Caco-2 (cell line): ENCODE data around the gene NR2E3. TPM values are rescaled to one million over a fixed set of nuclear protein-coding genes. Genes with fewer than 3 reads are reported as not detected.
A peak's percentile ranks its signal among the peaks of the same experiment; 100 is the strongest.

ENCODE experiments used
- BruUV-seq: library from RNA; stranded (reverse); fragments of 400-500 nt; replicated peaks from 2 replicates; lab custom pipeline; 2021; lab: Mats Ljungman, UMichigan
- CTCF ChIA-PET: fragments of 300-600 bp; sonication (Branson Sonifier 250); formaldehyde crosslinking; loops from one replicate; lab custom pipeline; 2022; ENCODE audit warnings: antibody characterized with exemption; lab: Charles Lee
- POLR2A ChIA-PET: fragments of 300-600 bp; sonication (Branson Sonifier 250); formaldehyde crosslinking; loops from one replicate; lab custom pipeline; 2022; ENCODE audit warnings: antibody characterized with exemption; lab: Charles Lee
- DNase-seq, 2 experiments: peaks; one replicate each; pipeline versions ENCODE4 v3.0.0 to v3.0.0-alpha.2; 2020 to 2022
- H3K27me3 ChIP-seq: replicated peaks from 2 replicates; pipeline ENCODE4 v1.6.0; 2011; ENCODE audit warnings: low read length; ENCODE audit not compliant: control insufficient read depth, insufficient read depth
- H3K36me3 ChIP-seq: 2 replicates; pipeline ENCODE4 v1.5.1; 2011; ENCODE audit warnings: low read length; ENCODE audit not compliant: control insufficient read depth, insufficient read depth
- H3K4me1 ChIP-seq: fragments of 250-450 bp; sonication (Bioruptor Pico); 2 replicates; pipeline ENCODE4 v1.5.1; 2020; ENCODE audit warnings: mild to moderate bottlenecking
- H3K4me3 ChIP-seq: 2 replicates; pipeline ENCODE4 v1.5.1; 2011; ENCODE audit warnings: low read depth, mild to moderate bottlenecking, control low read depth, low read length
- H3K9me3 ChIP-seq: fragments of 250-450 bp; sonication (Bioruptor Pico); 2 replicates; pipeline ENCODE4 v1.5.1; 2020; ENCODE audit warnings: mild to moderate bottlenecking, moderate library complexity
- H3K27ac Mint-ChIP-seq: one replicate; pipeline ENCODE4 v1.8.0; 2022; ENCODE audit warnings: mixed read lengths; ENCODE audit not compliant: unreplicated experiment
- H3K27me3 Mint-ChIP-seq: one replicate; pipeline ENCODE4 v1.8.0; 2022; ENCODE audit warnings: mixed read lengths; ENCODE audit not compliant: insufficient read depth, unreplicated experiment
- H3K36me3 Mint-ChIP-seq: one replicate; pipeline ENCODE4 v1.8.0; 2022; ENCODE audit warnings: mild to moderate bottlenecking, mixed read lengths; ENCODE audit not compliant: insufficient read depth, unreplicated experiment
- H3K4me1 Mint-ChIP-seq: one replicate; pipeline ENCODE4 v1.8.0; 2022; ENCODE audit warnings: low read depth, mixed read lengths; ENCODE audit not compliant: unreplicated experiment
- H3K4me3 Mint-ChIP-seq: one replicate; pipeline ENCODE4 v1.8.0; 2022; ENCODE audit warnings: mild to moderate bottlenecking, moderate library complexity, mixed read lengths; ENCODE audit not compliant: unreplicated experiment
- H3K9me3 Mint-ChIP-seq: one replicate; pipeline ENCODE4 v1.8.0; 2022; ENCODE audit warnings: mixed read lengths; ENCODE audit not compliant: unreplicated experiment
- intact Hi-C: fragments of 100-400 bp; cut with micrococcal nuclease; formaldehyde crosslinking; loops from one replicate; pipeline ENCODE4 v1.10.0; 2022; ENCODE audit not compliant: unreplicated experiment
- total RNA-seq: library from RNA; stranded (reverse); gene quantifications from 2 replicates; pipeline ENCODE4 v1.2.3, GENCODE V29; 2022
- TF ChIP-seq, protein P1 (sequence below), 2 experiments: fragments of 200-600 bp in 1 of 2; IDR thresholded peaks; 1 replicate in 1 of 2; 2 replicates in 1 of 2; pipeline versions ENCODE4 v1.5.1 to v1.8.0; 2011 to 2022; ENCODE audit warnings: antibody characterized with exemption in 1 of 2, control low read depth in 1 of 2, inconsistent platforms in 1 of 2, low read depth in 1 of 2, low read length in 1 of 2, mild to moderate bottlenecking in 1 of 2, moderate library complexity in 1 of 2; ENCODE audit not compliant: insufficient read depth in 1 of 2, severe bottlenecking in 1 of 2, unreplicated experiment in 1 of 2

The NR2E3 gene
- total RNA-seq, 1 experiment from 2014 or later = not detected

GRCh38 chr15:71782422-71783165 lies 27.8 kb upstream of the NR2E3 start:
- no peaks in the 10 kb centered on the region for H3K36me3 Mint-ChIP-seq
- ChIA-PET POLR2A (no interaction called here), CTCF (no interaction called here)
- H3K9me3 Mint-ChIP-seq = no peaks in the 10 kb centered on the region
- H3K36me3 ChIP-seq = no peaks in the 10 kb centered on the region
- no peak overlapping the region for H3K27ac Mint-ChIP-seq
- H3K4me1 Mint-ChIP-seq = peaks cover 7% of the 10 kb centered on the region
- no peak for DNase-seq
- no peaks in the 10 kb centered on the region for H3K27me3 ChIP-seq
- H3K27me3 Mint-ChIP-seq = no peaks in the 10 kb centered on the region
- no peak overlapping the region for H3K4me3 Mint-ChIP-seq
- no peaks in the 10 kb centered on the region for H3K4me1 ChIP-seq
- H3K9me3 ChIP-seq = no peaks in the 10 kb centered on the region
- intact Hi-C loops = loop anchor here (5.0 kb wide), 1 partner anchor 35 kb away; no protein-coding TSS in a partner anchor
- BruUV-seq = no TSS peak
- no peak overlapping the region for H3K4me3 ChIP-seq
- TF ChIP-seq, protein P1, sequence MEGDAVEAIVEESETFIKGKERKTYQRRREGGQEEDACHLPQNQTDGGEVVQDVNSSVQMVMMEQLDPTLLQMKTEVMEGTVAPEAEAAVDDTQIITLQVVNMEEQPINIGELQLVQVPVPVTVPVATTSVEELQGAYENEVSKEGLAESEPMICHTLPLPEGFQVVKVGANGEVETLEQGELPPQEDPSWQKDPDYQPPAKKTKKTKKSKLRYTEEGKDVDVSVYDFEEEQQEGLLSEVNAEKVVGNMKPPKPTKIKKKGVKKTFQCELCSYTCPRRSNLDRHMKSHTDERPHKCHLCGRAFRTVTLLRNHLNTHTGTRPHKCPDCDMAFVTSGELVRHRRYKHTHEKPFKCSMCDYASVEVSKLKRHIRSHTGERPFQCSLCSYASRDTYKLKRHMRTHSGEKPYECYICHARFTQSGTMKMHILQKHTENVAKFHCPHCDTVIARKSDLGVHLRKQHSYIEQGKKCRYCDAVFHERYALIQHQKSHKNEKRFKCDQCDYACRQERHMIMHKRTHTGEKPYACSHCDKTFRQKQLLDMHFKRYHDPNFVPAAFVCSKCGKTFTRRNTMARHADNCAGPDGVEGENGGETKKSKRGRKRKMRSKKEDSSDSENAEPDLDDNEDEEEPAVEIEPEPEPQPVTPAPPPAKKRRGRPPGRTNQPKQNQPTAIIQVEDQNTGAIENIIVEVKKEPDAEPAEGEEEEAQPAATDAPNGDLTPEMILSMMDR (IDR thresholded peaks at IDR 0.05; ENCODE audit: insufficient read depth in 1 of 2, low read depth in 1 of 2, low read length in 1 of 2, severe bottlenecking in 1 of 2, unreplicated experiment in 1 of 2) = no peak

DNA sequence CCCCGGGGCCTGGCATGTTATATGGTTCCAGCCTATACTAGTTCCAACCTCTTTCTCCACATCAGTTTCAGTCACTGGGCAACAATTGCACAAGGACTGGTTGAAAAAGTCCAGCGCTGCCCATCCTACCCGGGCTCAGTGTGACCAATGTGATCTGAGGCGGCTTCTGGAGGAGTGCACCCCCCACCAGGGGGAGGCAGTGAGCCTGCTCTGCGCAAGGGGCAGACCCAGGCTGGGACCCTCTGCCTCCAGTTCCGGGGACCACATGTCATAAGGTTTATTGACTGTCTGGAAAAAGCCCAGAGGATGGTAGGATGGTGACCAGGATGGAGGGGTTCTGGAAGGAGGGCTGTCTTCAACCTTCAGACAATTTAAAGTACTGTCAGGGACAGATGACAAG lies 25.6 kb upstream of the NR2E3 start:
- Mint-ChIP-seq H3K36me3 (no peaks in the 10 kb centered on the region), H3K27me3 (no peaks in the 10 kb centered on the region), H3K4me1 (peaks cover 3% of the 10 kb centered on the region), H3K27ac (no peak overlapping the region), H3K9me3 (no peaks in the 10 kb centered on the region), H3K4me3 (no peak overlapping the region)
- intact Hi-C loops = loop anchor here (5.0 kb wide), 1 partner anchor 37 kb away; no protein-coding TSS in a partner anchor
- BruUV-seq = no TSS peak
- ChIA-PET POLR2A (no interaction called here), CTCF (interaction anchor here (1.0 kb wide), 1 partner anchor 41 kb away, joined by 3 read pairs; no protein-coding TSS in a partner anchor)
- Histone ChIP-seq H3K9me3 (no peaks in the 10 kb centered on the region), H3K4me1 (peaks cover 11% of the 10 kb centered on the region), H3K36me3 (no peaks in the 10 kb centered on the region), H3K4me3 (no peak overlapping the region), H3K27me3 (no peaks in the 10 kb centered on the region)
- DNase-seq = peak in 1 of 2 experiments; percentile 46
- TF ChIP-seq, protein P1 (IDR thresholded peaks at IDR 0.05; ENCODE audit: insufficient read depth in 1 of 2, low read depth in 1 of 2, low read length in 1 of 2, severe bottlenecking in 1 of 2, unreplicated experiment in 1 of 2) = peak; percentile 40 to 56

- no peaks in the 10 kb centered on the region for H3K27me3 Mint-ChIP-seq
These were observed 24.4 kb upstream of the NR2E3 start for GRCh38 chr15:71785996-71786395.

More at GRCh38 chr15:71785996-71786395, 24.4 kb upstream of the NR2E3 start:
- ChIA-PET CTCF (interaction anchor here (0.5 kb wide), 1 partner anchor 874 kb away, joined by 3 read pairs; no protein-coding TSS in a partner anchor), POLR2A (no interaction called here)
- Mint-ChIP-seq H3K9me3 (no peaks in the 10 kb centered on the region), H3K36me3 (no peaks in the 10 kb centered on the region), H3K4me1 (peaks cover 16% of the 10 kb centered on the region), H3K4me3 (no peak overlapping the region), H3K27ac (no peak overlapping the region)
- H3K36me3 ChIP-seq = no peaks in the 10 kb centered on the region; the same call in 1 of the 2 replicates
- no peak for DNase-seq
- no peak overlapping the region for H3K4me3 ChIP-seq
- H3K9me3 ChIP-seq = no peaks in the 10 kb centered on the region
- intact Hi-C loops = no loop called here
- H3K27me3 ChIP-seq = no peaks in the 10 kb centered on the region
- TF ChIP-seq, protein P1 (IDR thresholded peaks at IDR 0.05; ENCODE audit: insufficient read depth in 1 of 2, low read depth in 1 of 2, low read length in 1 of 2, severe bottlenecking in 1 of 2, unreplicated experiment in 1 of 2) = no peak
- no TSS peak for BruUV-seq
- peaks cover 23% of the 10 kb centered on the region for H3K4me1 ChIP-seq
